Neutrophil (primary cell): ENCODE measurements around the gene GJC2.

Source experiments
- H3K27ac ChIP-seq: fragments of 200-600 bp; sonication (generic); 2 replicates; pipeline ENCODE4 v1.5.1; 2016; ENCODE audit warnings: mild to moderate bottlenecking, moderate library complexity
- H3K27me3 ChIP-seq: fragments of 200-600 bp; sonication (generic); 2 replicates; pipeline ENCODE4 v1.6.0; 2016; ENCODE audit warnings: mild to moderate bottlenecking
- H3K36me3 ChIP-seq: fragments of 200-600 bp; sonication (generic); 2 replicates; pipeline ENCODE4 v1.5.1; 2017
- H3K4me1 ChIP-seq, 2 experiments: fragments of 200-600 bp in 1 of 2; sonication (generic) in 1 of 2; 1 replicate in 1 of 2; 2 replicates in 1 of 2; pipeline versions ENCODE4 v1.5.1 to v1.6.1; 2013 to 2016; ENCODE audit warnings: low read depth in 1 of 2, low read length in 1 of 2, mild to moderate bottlenecking in 1 of 2, moderate library complexity in 1 of 2; ENCODE audit not compliant: control insufficient read depth in 1 of 2, insufficient read depth in 1 of 2
- H3K4me3 ChIP-seq, 2 experiments: fragments of 200-600 bp in 1 of 2; sonication (generic) in 1 of 2; 1 replicate in 1 of 2; 2 replicates in 1 of 2; pipeline ENCODE4 v1.5.1; 2013 to 2016; ENCODE audit warnings: low read depth in 1 of 2, low read length in 1 of 2, mild to moderate bottlenecking in 1 of 2, moderate library complexity in 1 of 2
- H3K9me3 ChIP-seq: fragments of 200-600 bp; sonication (generic); 2 replicates; pipeline ENCODE4 v1.5.1; 2016
- CTCF ChIP-seq: fragments of 200-600 bp; sonication (generic); IDR thresholded peaks from 2 replicates; pipeline ENCODE4 v1.5.1; 2016; ENCODE audit warnings: antibody characterized with exemption

GJC2 gene

GRCh38 chr1:228102791-228103620, 46.7 kb upstream of the GJC2 start, which contains the start of gene C1orf35:
Gene C1orf35, minus strand, starts transcription at chr1:228103325. Its CDS starts 98 bp downstream, at chr1:228103227.
- H3K4me3 ChIP-seq: peak within 1 kb of the TSS; percentile 92 to 97

GRCh38 chr1:228104526-228105269, 45.0 kb upstream of the GJC2 start:
- no peaks in the 10 kb centered on the region for H3K9me3 ChIP-seq
- H3K27me3 ChIP-seq: no peaks in the 10 kb centered on the region
- H3K4me1 ChIP-seq: peaks cover 44 to 50% of the 10 kb centered on the region in 2 experiments
- H3K4me3 ChIP-seq: no peak overlapping the region
- no peak overlapping the region for H3K27ac ChIP-seq
- no peak for TF ChIP-seq CTCF
- H3K36me3 ChIP-seq: peaks cover 21% of the 10 kb centered on the region

More at GRCh38 chr1:228102791-228103620, 46.7 kb upstream of the GJC2 start, which contains the start of gene C1orf35:
- H3K27me3 ChIP-seq: no peaks in the 10 kb centered on the region
- peak within 1 kb of the TSS; percentile 93 for H3K27ac ChIP-seq
- peaks cover 38% of the 10 kb centered on the region for H3K36me3 ChIP-seq
- peaks cover 31 to 38% of the 10 kb centered on the region in 2 experiments for H3K4me1 ChIP-seq
- TF ChIP-seq CTCF: no peak
- H3K9me3 ChIP-seq: no peaks in the 10 kb centered on the region

GRCh38 chr1:228105270-228105995, 44.3 kb upstream of the GJC2 start:
- Histone ChIP-seq H3K36me3 (peaks cover 14% of the 10 kb centered on the region), H3K4me3 (no peak overlapping the region), H3K4me1 (peaks cover 50 to 55% of the 10 kb centered on the region in 2 experiments), H3K9me3 (no peaks in the 10 kb centered on the region), H3K27ac (no peak overlapping the region), H3K27me3 (no peaks in the 10 kb centered on the region)
- no peak for TF ChIP-seq CTCF

GRCh38 chr1:228105996-228106799, 43.5 kb upstream of the GJC2 start:
- no peaks in the 10 kb centered on the region for H3K27me3 ChIP-seq
- H3K4me3 ChIP-seq: no peak overlapping the region
- no peaks in the 10 kb centered on the region for H3K9me3 ChIP-seq
- peaks cover 14% of the 10 kb centered on the region for H3K36me3 ChIP-seq
- no peak overlapping the region for H3K27ac ChIP-seq
- TF ChIP-seq CTCF: no peak
- H3K4me1 ChIP-seq: peaks cover 43 to 49% of the 10 kb centered on the region in 2 experiments

- no peaks in the 10 kb centered on the region for H3K9me3 ChIP-seq
- H3K4me3 ChIP-seq: no peak overlapping the region
- no peak overlapping the region for H3K27ac ChIP-seq
- H3K4me1 ChIP-seq: peaks cover 38 to 43% of the 10 kb centered on the region in 2 experiments
- peaks cover 14% of the 10 kb centered on the region for H3K36me3 ChIP-seq
- no peaks in the 10 kb centered on the region for H3K27me3 ChIP-seq
- TF ChIP-seq CTCF: no peak
These were observed 43.0 kb upstream of the GJC2 start for GRCh38 chr1:228106800-228107054.
